ENCODE measurements around the gene SYNE1. TPM values are rescaled to one million over a fixed set of nuclear protein-coding genes. Genes with fewer than 3 reads are reported as not detected.

Gene SYNE1
- total RNA-seq, 4 donors from 2014 or later: 7.4 to 66.4 (median 20.7) TPM

- 86 to 100% methylated on average over 2 to 3 of the region's 4 CpGs for WGBS, 2 donors
- H3K4me3 ChIP-seq: no peak overlapping the region
- TF ChIP-seq CTCF (IDR thresholded peaks at IDR 0.05): no peak
- no peak for TF ChIP-seq POLR2A (IDR thresholded peaks at IDR 0.05)
- no peak for DNase-seq
- H3K27ac ChIP-seq: peak overlapping the region in 2 of 4 donors; percentile 46 to 75
- no peaks in the 10 kb centered on the region for H3K36me3 ChIP-seq
- H3K9me3 ChIP-seq: no peaks in the 10 kb centered on the region
- intact Hi-C loops (cut with DNase I): no loop called here
- peaks cover 0 to 19% (median 13%) of the 10 kb centered on the region in 3 donors for H3K4me1 ChIP-seq
- H3K27me3 ChIP-seq: no peaks in the 10 kb centered on the region
These were observed 537.5 kb downstream of the SYNE1 start for GRCh38 chr6:152099446-152100182.

GRCh38 chr6:152098683-152099082 lies 538.5 kb downstream of the SYNE1 start:
- 89 to 96% methylated on average over 9 to 14 of the region's 14 CpGs for WGBS, 2 donors
- Histone ChIP-seq H3K4me1 (peaks cover 0 to 23% (median 13%) of the 10 kb centered on the region in 3 donors), H3K27me3 (no peaks in the 10 kb centered on the region), H3K9me3 (no peaks in the 10 kb centered on the region), H3K36me3 (no peaks in the 10 kb centered on the region), H3K4me3 (no peak overlapping the region), H3K27ac (no peak overlapping the region)
- intact Hi-C loops (cut with DNase I): no loop called here
- TF ChIP-seq CTCF (IDR thresholded peaks at IDR 0.05) (no peak), POLR2A (IDR thresholded peaks at IDR 0.05) (no peak)
- DNase-seq: no peak

GRCh38 chr6:152096863-152097496 lies 540.2 kb downstream of the SYNE1 start:
- 53% methylated on average over 5 of the region's 5 CpGs for WGBS, 2 donors
- no peak overlapping the region for H3K27ac ChIP-seq
- intact Hi-C loops (cut with DNase I): no loop called here
- TF ChIP-seq CTCF (IDR thresholded peaks at IDR 0.05): no peak
- TF ChIP-seq POLR2A (IDR thresholded peaks at IDR 0.05): no peak
- H3K4me3 ChIP-seq: no peak overlapping the region
- no peaks in the 10 kb centered on the region for H3K27me3 ChIP-seq
- peaks cover 0 to 26% (median 13%) of the 10 kb centered on the region in 3 donors for H3K4me1 ChIP-seq
- no peaks in the 10 kb centered on the region for H3K9me3 ChIP-seq
- DNase-seq: no peak
- no peaks in the 10 kb centered on the region for H3K36me3 ChIP-seq

GRCh38 chr6:152094992-152095592 lies 542.1 kb downstream of the SYNE1 start:
- intact Hi-C loops (cut with DNase I): no loop called here
- 17 to 30% methylated on average over 2 to 3 of the region's 3 CpGs for WGBS, 2 donors
- Histone ChIP-seq H3K27ac (peak overlapping the region; percentile 7 to 78 (median 54)), H3K9me3 (no peaks in the 10 kb centered on the region), H3K4me1 (peaks cover 0 to 31% (median 11%) of the 10 kb centered on the region in 3 donors), H3K36me3 (no peaks in the 10 kb centered on the region), H3K27me3 (no peaks in the 10 kb centered on the region), H3K4me3 (no peak overlapping the region)
- no peak for DNase-seq
- no peak for TF ChIP-seq CTCF (IDR thresholded peaks at IDR 0.05)
- TF ChIP-seq POLR2A (IDR thresholded peaks at IDR 0.05): no peak

- Histone ChIP-seq H3K27ac (no peak overlapping the region), H3K27me3 (no peaks in the 10 kb centered on the region), H3K36me3 (no peaks in the 10 kb centered on the region), H3K4me1 (peaks cover 0 to 25% (median 6%) of the 10 kb centered on the region in 3 donors), H3K9me3 (no peaks in the 10 kb centered on the region), H3K4me3 (no peak overlapping the region)
- no peak for DNase-seq
- TF ChIP-seq POLR2A (IDR thresholded peaks at IDR 0.05) (no peak), CTCF (IDR thresholded peaks at IDR 0.05) (no peak)
- intact Hi-C loops (cut with DNase I): no loop called here
- WGBS, 2 donors: 90 to 95% methylated on average over 2 to 4 of the region's 4 CpGs
These were observed 542.9 kb downstream of the SYNE1 start for GRCh38 chr6:152094276-152094675.
